Glutamatergic neuron (in vitro differentiated cells): Measurements from ENCODE around the gene OR10Z1. TPM values are rescaled to one million over a fixed set of nuclear protein-coding genes. Genes with fewer than 3 reads are reported as not detected.

ENCODE experiments used
- DNase-seq: peaks from one replicate; pipeline ENCODE4 v3.0.0; 2022
- H3K27ac Mint-ChIP-seq: one replicate; pipeline ENCODE4 v1.8.0; 2020; ENCODE audit warnings: mild to moderate bottlenecking, mixed read lengths, inconsistent platforms; ENCODE audit not compliant: unreplicated experiment
- H3K27me3 Mint-ChIP-seq: one replicate; pipeline ENCODE4 v1.8.0; 2020; ENCODE audit warnings: mild to moderate bottlenecking, moderate library complexity, mixed read lengths, inconsistent platforms; ENCODE audit not compliant: unreplicated experiment
- H3K36me3 Mint-ChIP-seq: one replicate; pipeline ENCODE4 v1.8.0; 2020; ENCODE audit warnings: mild to moderate bottlenecking, mixed read lengths, inconsistent platforms; ENCODE audit not compliant: unreplicated experiment
- H3K4me1 Mint-ChIP-seq: one replicate; pipeline ENCODE4 v1.8.0; 2020; ENCODE audit warnings: mild to moderate bottlenecking, low read depth, mixed read lengths, inconsistent platforms; ENCODE audit not compliant: unreplicated experiment
- H3K4me3 Mint-ChIP-seq: one replicate; pipeline ENCODE4 v1.8.0; 2020; ENCODE audit warnings: mild to moderate bottlenecking, mixed read lengths, inconsistent platforms; ENCODE audit not compliant: unreplicated experiment
- H3K9me3 Mint-ChIP-seq: one replicate; pipeline ENCODE4 v1.8.0; 2020; ENCODE audit warnings: mild to moderate bottlenecking, moderate library complexity, mixed read lengths, inconsistent platforms; ENCODE audit not compliant: unreplicated experiment
- CTCF ChIP-seq: fragments of 200-600 bp; sonication (generic); IDR thresholded peaks from one replicate; pipeline ENCODE4 v1.5.0; 2021; ENCODE audit not compliant: partially characterized antibody, unreplicated experiment
- total RNA-seq: library from RNA; stranded (reverse); fragmentation: NEBNext Ultra II Directional; extraction: Animal tissue kit (Norgen Biotek cat#: 25700); gene quantifications from one replicate; pipeline ENCODE4 v1.2.1, GENCODE V29; 2021; ENCODE audit not compliant: unreplicated experiment

OR10Z1 gene
- total RNA-seq, 1 donor from 2014 or later = not detected

- Mint-ChIP-seq H3K9me3 (no peaks in the 10 kb centered on the region), H3K36me3 (no peaks in the 10 kb centered on the region), H3K4me1 (no peaks in the 10 kb centered on the region), H3K4me3 (no peak overlapping the region), H3K27ac (no peak overlapping the region), H3K27me3 (peaks cover 2% of the 10 kb centered on the region)
- TF ChIP-seq CTCF = no peak
- no peak for DNase-seq
Measured at GRCh38 chr1:158654086-158654485, 49.0 kb downstream of the OR10Z1 start.

DNA sequence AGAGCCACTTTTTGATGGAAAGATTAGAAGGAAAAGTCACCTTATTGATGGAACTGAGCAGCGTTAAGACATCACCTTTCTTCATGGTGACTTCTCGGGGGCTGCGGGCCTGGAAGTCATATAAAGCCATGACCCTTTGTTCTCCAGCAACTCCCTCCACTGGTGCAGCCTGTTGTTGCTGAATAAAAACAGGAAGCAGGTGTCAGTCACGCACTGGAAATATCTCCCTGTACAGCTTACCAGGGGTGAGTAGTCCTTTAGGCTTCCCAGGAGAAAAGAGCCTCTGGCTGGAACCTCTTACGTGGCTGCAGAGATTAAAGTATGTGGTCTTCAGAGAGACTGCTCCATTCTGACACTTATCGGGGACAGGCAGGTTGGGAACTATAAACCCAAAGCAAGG is 49.5 kb downstream of the OR10Z1 start:
- no peak for TF ChIP-seq CTCF
- H3K27ac Mint-ChIP-seq = no peak overlapping the region
- no peaks in the 10 kb centered on the region for H3K9me3 Mint-ChIP-seq
- H3K4me1 Mint-ChIP-seq = no peaks in the 10 kb centered on the region
- H3K27me3 Mint-ChIP-seq = peaks cover 2% of the 10 kb centered on the region
- DNase-seq = no peak
- no peaks in the 10 kb centered on the region for H3K36me3 Mint-ChIP-seq
- H3K4me3 Mint-ChIP-seq = no peak overlapping the region

Other genes with a start within 250 kb of the OR10Z1 start
- gene OR10T2, start 205.8 kb upstream of the OR10Z1 start, total RNA-seq = not detected
- gene OR10K2, start 179.0 kb upstream of the OR10Z1 start, total RNA-seq = not detected
- not detected for gene OR10K1, start 143.4 kb upstream of the OR10Z1 start, total RNA-seq
- gene OR10R2, start 133.0 kb upstream of the OR10Z1 start, total RNA-seq = not detected
- not detected for gene OR6Y1, start 50.9 kb upstream of the OR10Z1 start, total RNA-seq
- gene OR6P1, start 34.7 kb upstream of the OR10Z1 start, total RNA-seq = not detected
- gene OR10X1, start 25.4 kb upstream of the OR10Z1 start, total RNA-seq = not detected
- not detected for gene SPTA1, start 81.4 kb downstream of the OR10Z1 start, total RNA-seq
- gene OR6K2, start 95.4 kb downstream of the OR10Z1 start, total RNA-seq = not detected
- not detected for gene OR6K3, start 115.5 kb downstream of the OR10Z1 start, total RNA-seq
- gene OR6K6, start 149.5 kb downstream of the OR10Z1 start, total RNA-seq = not detected
- not detected for gene OR6N1, start 166.9 kb downstream of the OR10Z1 start, total RNA-seq
- gene OR6N2, start 175.9 kb downstream of the OR10Z1 start, total RNA-seq = not detected
- not detected for gene MNDA, start 226.1 kb downstream of the OR10Z1 start, total RNA-seq